GM12872 (cell line): Measurements from ENCODE around the gene HAVCR1.

ENCODE experiments used
- CTCF ChIP-seq: IDR thresholded peaks from 3 replicates; pipeline ENCODE4 v1.5.1; 2011; ENCODE audit warnings: low read depth, mild to moderate bottlenecking, low read length, moderate library complexity; ENCODE audit not compliant: insufficient read depth

HAVCR1 gene

GRCh38 chr5:157080286-157080685 is 21.4 kb upstream of the HAVCR1 start:
- no peak for TF ChIP-seq CTCF

- TF ChIP-seq CTCF: no peak
Measured at GRCh38 chr5:157076558-157076957, 17.6 kb upstream of the HAVCR1 start.

- TF ChIP-seq CTCF: no peak
Measured at GRCh38 chr5:157072508-157072907, 13.6 kb upstream of the HAVCR1 start.

GRCh38 chr5:157069949-157070348 is 11.0 kb upstream of the HAVCR1 start:
- TF ChIP-seq CTCF: no peak

GRCh38 chr5:157068785-157069184 is 9.9 kb upstream of the HAVCR1 start:
- no peak for TF ChIP-seq CTCF

- TF ChIP-seq CTCF: no peak
Measured at GRCh38 chr5:157068339-157068738, 9.4 kb upstream of the HAVCR1 start.

GRCh38 chr5:157067005-157067404 is 8.1 kb upstream of the HAVCR1 start:
- no peak for TF ChIP-seq CTCF

GRCh38 chr5:157066080-157066479 is 7.2 kb upstream of the HAVCR1 start:
- no peak for TF ChIP-seq CTCF
